ENCODE data around the gene SASH1.

- TF ChIP-seq CTCF (conservative IDR thresholded peaks at IDR 0.05 in 1 of 2, IDR thresholded peaks at IDR 0.05 in 1 of 2; ENCODE audit: low read depth in 1 of 2, low read length in 2 of 2) (no peak), EZH2 (IDR thresholded peaks at IDR 0.05; ENCODE audit: low read length, missing control alignments) (no peak)
Observed at GRCh38 chr6:148514091-148514845, 171.6 kb downstream of the SASH1 start.
